SK-N-SH (cell line): Measurements from ENCODE around the gene OR8A1. TPM values are rescaled to one million over a fixed set of nuclear protein-coding genes. Genes with fewer than 3 reads are reported as not detected.

ENCODE experiments used
- CTCF ChIA-PET: fragments of 300-600, 350-600 bp; formaldehyde crosslinking; extraction: SDS; loops from one replicate; lab custom pipeline; 2021; lab: Yijun Ruan, JAX
- POLR2A ChIA-PET: fragments of 350-600 bp; sonication (Branson Sonifier 250); formaldehyde crosslinking; extraction: SDS; loops from one replicate; lab custom pipeline; 2020; ENCODE audit warnings: antibody characterized with exemption, inconsistent platforms; lab: Yijun Ruan, JAX
- DNase-seq: peaks from one replicate; pipeline ENCODE4 v3.0.0; 2012
- H2AFZ ChIP-seq: fragments of 200-600 bp; sonication (generic); 2 replicates; pipeline ENCODE4 v1.8.1; 2016; ENCODE audit warnings: antibody characterized with exemption, mild to moderate bottlenecking, low read depth
- H3F3A ChIP-seq: fragments of 200-600 bp; sonication (generic); replicated peaks from 2 replicates; pipeline ENCODE3; 2016; ENCODE audit warnings: antibody characterized with exemption, mild to moderate bottlenecking; ENCODE audit not compliant: insufficient read depth
- H3K27ac ChIP-seq, 2 experiments: fragments of 200-500 bp in 1 of 2; fragments of 200-600 bp in 1 of 2; sonication (Bioruptor generic) in 1 of 2; sonication (generic), shearing (Covaris generic) in 1 of 2; 2 replicates each; pipeline versions ENCODE4 v1.5.1 to v1.6.1; 2014 to 2016; ENCODE audit warnings: low read depth in 2 of 2, inconsistent platforms in 1 of 2, low read length in 1 of 2, mild to moderate bottlenecking in 1 of 2, mixed read lengths in 1 of 2
- H3K27me3 ChIP-seq: fragments of 200-600 bp; sonication (generic), shearing (Covaris generic); 2 replicates; pipeline ENCODE4 v1.6.1; 2016; ENCODE audit warnings: mixed run types; ENCODE audit not compliant: insufficient read depth
- H3K36me3 ChIP-seq, 2 experiments: fragments of 200-500 bp in 1 of 2; fragments of 200-600 bp in 1 of 2; sonication (Bioruptor generic) in 1 of 2; sonication (generic) in 1 of 2; replicated peaks in 1 of 2; 2 replicates each; pipeline versions ENCODE3 to v1.5.1; 2014 to 2016; ENCODE audit warnings: low read length in 1 of 2, mild to moderate bottlenecking in 1 of 2; ENCODE audit not compliant: insufficient read depth in 2 of 2, control insufficient read depth in 1 of 2
- H3K4me1 ChIP-seq, 2 experiments: fragments of 200-500 bp in 1 of 2; fragments of 200-600 bp in 1 of 2; sonication (Bioruptor generic) in 1 of 2; sonication (generic), shearing (Covaris generic) in 1 of 2; 2 replicates each; pipeline versions ENCODE4 v1.5.1 to v1.6.1; 2014 to 2016; ENCODE audit warnings: low read depth in 1 of 2, low read length in 1 of 2, mixed run types in 1 of 2; ENCODE audit not compliant: insufficient read depth in 2 of 2, control insufficient read depth in 1 of 2
- H3K4me2 ChIP-seq: fragments of 200-600 bp; sonication (generic), shearing (Covaris generic); 2 replicates; pipeline ENCODE4 v1.6.1; 2017; ENCODE audit warnings: mixed run types
- H3K4me3 ChIP-seq, 2 experiments: fragments of 200-500 bp in 1 of 2; fragments of 200-600 bp in 1 of 2; sonication (Bioruptor generic) in 1 of 2; sonication (generic), shearing (Covaris generic) in 1 of 2; 2 replicates each; pipeline versions ENCODE4 v1.5.1 to v1.8.1; 2014 to 2016; ENCODE audit warnings: low read depth in 2 of 2, inconsistent platforms in 1 of 2, low read length in 1 of 2, mild to moderate bottlenecking in 1 of 2, mixed read lengths in 1 of 2, moderate library complexity in 1 of 2
- H3K79me2 ChIP-seq: fragments of 200-600 bp; sonication (generic); 2 replicates; pipeline ENCODE4 v1.8.1; 2017; ENCODE audit warnings: mild to moderate bottlenecking; ENCODE audit not compliant: insufficient read depth
- H3K9ac ChIP-seq: fragments of 200-600 bp; sonication (generic); 2 replicates; pipeline ENCODE4 v1.6.1; 2017; ENCODE audit warnings: mixed run types
- H3K9me2 ChIP-seq: fragments of 200-600 bp; sonication (generic); 2 replicates; pipeline ENCODE4 v1.6.1; 2017; ENCODE audit warnings: mixed run types
- H3K9me3 ChIP-seq: fragments of 200-600 bp; sonication (generic); 2 replicates; pipeline ENCODE4 v1.6.1; 2017; ENCODE audit warnings: mixed run types, mild to moderate bottlenecking, moderate library complexity
- H4K20me1 ChIP-seq: fragments of 200-600 bp; sonication (generic); 2 replicates; pipeline ENCODE4 v1.6.1; 2017; ENCODE audit warnings: mild to moderate bottlenecking, mixed run types; ENCODE audit not compliant: insufficient read depth
- ELF1 ChIP-seq: IDR thresholded peaks from 2 replicates; pipeline ENCODE4 v1.4.0; 2012
- EP300 ChIP-seq, 2 experiments: IDR thresholded peaks; 2 replicates each; pipeline versions ENCODE4 v1.4.0 to v1.6.1; 2012; ENCODE audit warnings: borderline replicate concordance in 1 of 2, low read depth in 1 of 2, low read length in 1 of 2
- FOSL2 ChIP-seq: IDR thresholded peaks from 2 replicates; pipeline ENCODE4 v1.4.0; 2012; ENCODE audit warnings: low read depth, mild to moderate bottlenecking, moderate library complexity, borderline replicate concordance
- FOXJ3 ChIP-seq: sonication (generic); formaldehyde crosslinking; IDR thresholded peaks from 2 replicates; pipeline ENCODE4 v1.5.1; 2020; ENCODE audit warnings: mild to moderate bottlenecking, missing genetic modification reagents
- GABPA ChIP-seq: IDR thresholded peaks from 2 replicates; pipeline ENCODE4 v1.4.0; 2012; ENCODE audit warnings: low read depth, mild to moderate bottlenecking
- MAX ChIP-seq: IDR thresholded peaks from 2 replicates; pipeline ENCODE4 v1.4.0; 2012; ENCODE audit warnings: low read depth
- POLR2AphosphoS5 ChIP-seq: IDR thresholded peaks from 2 replicates; pipeline ENCODE4 v1.6.1; 2012; ENCODE audit warnings: low read depth, low read length
- RCOR1 ChIP-seq: fragments of 150-350 bp; IDR thresholded peaks from 2 replicates; pipeline ENCODE4 v1.6.1; 2017; ENCODE audit warnings: antibody characterized with exemption, low read length
- RFX5 ChIP-seq: IDR thresholded peaks from 2 replicates; pipeline ENCODE4 v1.6.1; 2012; ENCODE audit warnings: mild to moderate bottlenecking, improper control_type of control experiment, low read length
- SMC3 ChIP-seq: IDR thresholded peaks from 2 replicates; pipeline ENCODE4 v1.6.1; 2012; ENCODE audit warnings: low read depth, low read length, improper control_type of control experiment
- TEAD4 ChIP-seq: IDR thresholded peaks from 2 replicates; pipeline ENCODE4 v1.4.0; 2012; ENCODE audit warnings: mild to moderate bottlenecking, borderline replicate concordance; ENCODE audit not compliant: insufficient read depth
- USF1 ChIP-seq: IDR thresholded peaks from 2 replicates; pipeline ENCODE4 v1.4.0; 2012; ENCODE audit warnings: low read depth, borderline replicate concordance
- YY1 ChIP-seq: IDR thresholded peaks from 2 replicates; pipeline ENCODE4 v1.4.0; 2012; ENCODE audit warnings: low read depth, mild to moderate bottlenecking
- WGBS: methylation state at CpG from one replicate; pipeline ENCODE4 v1.1.6; 2017; ENCODE audit warnings: low lambda C conversion rate; 5-methylcytosine and 5-hydroxymethylcytosine counted together
- polyA plus RNA-seq, 3 experiments: library from polyadenylated mRNA; depleted of rRNA; stranded (reverse); fragments of >200 nt; gene quantifications; 2 replicates each; pipeline ENCODE4 v1.2.3, GENCODE V29; 2012
- TF ChIP-seq, protein P1 (sequence below): IDR thresholded peaks from 2 replicates; pipeline ENCODE4 v1.6.1; 2012; ENCODE audit warnings: mild to moderate bottlenecking, low read depth, low read length, moderate library complexity

The OR8A1 gene
- polyA plus RNA-seq, 1 of the 3 experiments (the other 2 are of a cell fraction): not detected

DNA sequence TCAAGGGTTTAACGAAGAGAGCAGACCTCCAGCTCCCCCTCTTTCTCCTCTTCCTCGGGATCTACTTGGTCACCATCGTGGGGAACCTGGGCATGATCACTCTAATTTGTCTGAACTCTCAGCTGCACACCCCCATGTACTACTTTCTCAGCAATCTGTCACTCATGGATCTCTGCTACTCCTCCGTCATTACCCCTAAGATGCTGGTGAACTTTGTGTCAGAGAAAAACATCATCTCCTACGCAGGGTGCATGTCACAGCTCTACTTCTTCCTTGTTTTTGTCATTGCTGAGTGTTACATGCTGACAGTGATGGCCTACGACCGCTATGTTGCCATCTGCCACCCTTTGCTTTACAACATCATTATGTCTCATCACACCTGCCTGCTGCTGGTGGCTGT lies 363 bp downstream of the OR8A1 start:
- H2AFZ ChIP-seq: no peak overlapping the region
- H3K4me1 ChIP-seq: no peaks in the 10 kb centered on the region

GRCh38 chr11:124577716-124578427 lies 8.1 kb downstream of the OR8A1 start:
- peaks cover 18% of the 10 kb centered on the region; the same call in 1 of the 2 replicates for H3K27me3 ChIP-seq
- no peak overlapping the region for H2AFZ ChIP-seq
- no peaks in the 10 kb centered on the region for H3K36me3 ChIP-seq
- no peak for DNase-seq
- no peak overlapping the region for H3K4me3 ChIP-seq
- ChIA-PET CTCF (interaction anchor here (1.0 to 2.4 kb wide), 2 partner anchors 8 to 176 kb away, joined by 5 to 9 read pairs; no protein-coding TSS in a partner anchor), POLR2A (no interaction called here)
- no peak overlapping the region for H3K9ac ChIP-seq
- 3% methylated on average over 6 of the region's 6 CpGs for WGBS
- no peaks in the 10 kb centered on the region for H4K20me1 ChIP-seq
- H3K79me2 ChIP-seq: no peaks in the 10 kb centered on the region
- TF ChIP-seq MAX (no peak), GABPA (no peak)
- no peaks in the 10 kb centered on the region for H3K9me3 ChIP-seq
- no peaks in the 10 kb centered on the region for H3F3A ChIP-seq
- H3K4me1 ChIP-seq: no peaks in the 10 kb centered on the region
- H3K4me2 ChIP-seq: no peak overlapping the region
- H3K27ac ChIP-seq: no peak overlapping the region
- no peaks in the 10 kb centered on the region for H3K9me2 ChIP-seq

More for the DNA sequence above, 363 bp downstream of the OR8A1 start:
- Histone ChIP-seq H3K27ac (no peak overlapping the region), H3K4me3 (no peak overlapping the region), H3K9ac (no peak overlapping the region), H3K36me3 (no peaks in the 10 kb centered on the region), H3K4me2 (no peak overlapping the region), H4K20me1 (no peaks in the 10 kb centered on the region), H3K9me2 (no peaks in the 10 kb centered on the region), H3K79me2 (no peaks in the 10 kb centered on the region), H3K27me3 (peaks cover under 1% of the 10 kb centered on the region; the same call in 1 of the 2 replicates), H3K9me3 (no peaks in the 10 kb centered on the region), H3F3A (no peaks in the 10 kb centered on the region)
- CTCF ChIA-PET: interaction anchor here (1.6 kb wide), 1 partner anchor 15 kb away, joined by 3 read pairs; no protein-coding TSS in a partner anchor
- no peak for TF ChIP-seq FOSL2
- no peak for TF ChIP-seq GABPA
- no peak for TF ChIP-seq EP300 (IDR thresholded peaks at IDR 0.05; ENCODE audit: borderline replicate concordance in 1 of 2, low read depth in 1 of 2, low read length in 1 of 2)
- TF ChIP-seq POLR2AphosphoS5: no peak
- TF ChIP-seq USF1: no peak
- TF ChIP-seq RFX5: no peak
- TF ChIP-seq TEAD4: no peak
- TF ChIP-seq ELF1: no peak
- TF ChIP-seq, protein P1, sequence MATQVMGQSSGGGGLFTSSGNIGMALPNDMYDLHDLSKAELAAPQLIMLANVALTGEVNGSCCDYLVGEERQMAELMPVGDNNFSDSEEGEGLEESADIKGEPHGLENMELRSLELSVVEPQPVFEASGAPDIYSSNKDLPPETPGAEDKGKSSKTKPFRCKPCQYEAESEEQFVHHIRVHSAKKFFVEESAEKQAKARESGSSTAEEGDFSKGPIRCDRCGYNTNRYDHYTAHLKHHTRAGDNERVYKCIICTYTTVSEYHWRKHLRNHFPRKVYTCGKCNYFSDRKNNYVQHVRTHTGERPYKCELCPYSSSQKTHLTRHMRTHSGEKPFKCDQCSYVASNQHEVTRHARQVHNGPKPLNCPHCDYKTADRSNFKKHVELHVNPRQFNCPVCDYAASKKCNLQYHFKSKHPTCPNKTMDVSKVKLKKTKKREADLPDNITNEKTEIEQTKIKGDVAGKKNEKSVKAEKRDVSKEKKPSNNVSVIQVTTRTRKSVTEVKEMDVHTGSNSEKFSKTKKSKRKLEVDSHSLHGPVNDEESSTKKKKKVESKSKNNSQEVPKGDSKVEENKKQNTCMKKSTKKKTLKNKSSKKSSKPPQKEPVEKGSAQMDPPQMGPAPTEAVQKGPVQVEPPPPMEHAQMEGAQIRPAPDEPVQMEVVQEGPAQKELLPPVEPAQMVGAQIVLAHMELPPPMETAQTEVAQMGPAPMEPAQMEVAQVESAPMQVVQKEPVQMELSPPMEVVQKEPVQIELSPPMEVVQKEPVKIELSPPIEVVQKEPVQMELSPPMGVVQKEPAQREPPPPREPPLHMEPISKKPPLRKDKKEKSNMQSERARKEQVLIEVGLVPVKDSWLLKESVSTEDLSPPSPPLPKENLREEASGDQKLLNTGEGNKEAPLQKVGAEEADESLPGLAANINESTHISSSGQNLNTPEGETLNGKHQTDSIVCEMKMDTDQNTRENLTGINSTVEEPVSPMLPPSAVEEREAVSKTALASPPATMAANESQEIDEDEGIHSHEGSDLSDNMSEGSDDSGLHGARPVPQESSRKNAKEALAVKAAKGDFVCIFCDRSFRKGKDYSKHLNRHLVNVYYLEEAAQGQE: no peak
- no peak for TF ChIP-seq YY1
- TF ChIP-seq RCOR1: no peak
- TF ChIP-seq SMC3: no peak
- TF ChIP-seq FOXJ3 (CRISPR knock-in tag): no peak
- 10% methylated on average over 7 of the region's 7 CpGs for WGBS
- no peak for DNase-seq
- POLR2A ChIA-PET: no interaction called here
